ENCODE measurements around the gene DAB1.

Gene DAB1

GRCh38 chr1:57341721-57342120 lies 82.1 kb downstream of the DAB1 start:
- H3K4me2 ChIP-seq (ENCODE audit: low read length): no peak overlapping the region
- H3K4me3 ChIP-seq (ENCODE audit: low read depth, low read length): no peak overlapping the region
- H3K9me3 ChIP-seq (ENCODE audit: control insufficient read depth, low read length): no peaks in the 10 kb centered on the region
- no peaks in the 10 kb centered on the region for H3K27me3 ChIP-seq (ENCODE audit: control insufficient read depth, insufficient read depth, low read length)
- H3K9ac ChIP-seq: no peak overlapping the region
- no peak overlapping the region for H3K27ac ChIP-seq
- no peak for TF ChIP-seq CTCF (IDR thresholded peaks at IDR 0.05)
- no peak overlapping the region for H2AFZ ChIP-seq
- no peaks in the 10 kb centered on the region for H3K4me1 ChIP-seq
- no peaks in the 10 kb centered on the region for H3K36me3 ChIP-seq (ENCODE audit: control insufficient read depth, insufficient read depth, low read length)
- H3K79me2 ChIP-seq: no peaks in the 10 kb centered on the region

- no peak for TF ChIP-seq CTCF (IDR thresholded peaks at IDR 0.05)
- no peaks in the 10 kb centered on the region for H3K27me3 ChIP-seq (ENCODE audit: control insufficient read depth, insufficient read depth, low read length)
- H3K79me2 ChIP-seq: no peaks in the 10 kb centered on the region
- H3K4me1 ChIP-seq: no peaks in the 10 kb centered on the region
- no peak overlapping the region for H2AFZ ChIP-seq
- H3K9ac ChIP-seq: no peak overlapping the region
- no peaks in the 10 kb centered on the region for H3K36me3 ChIP-seq (ENCODE audit: control insufficient read depth, insufficient read depth, low read length)
- no peak overlapping the region for H3K4me2 ChIP-seq (ENCODE audit: low read length)
- H3K27ac ChIP-seq: no peak overlapping the region
- H3K4me3 ChIP-seq (ENCODE audit: low read depth, low read length): no peak overlapping the region
- H3K9me3 ChIP-seq (ENCODE audit: control insufficient read depth, low read length): no peaks in the 10 kb centered on the region
Measured at GRCh38 chr1:57340334-57341070, 83.4 kb downstream of the DAB1 start.

GRCh38 chr1:57337623-57338022 lies 86.2 kb downstream of the DAB1 start:
- H3K4me1 ChIP-seq: no peaks in the 10 kb centered on the region
- TF ChIP-seq CTCF (IDR thresholded peaks at IDR 0.05): no peak
- H3K27me3 ChIP-seq (ENCODE audit: control insufficient read depth, insufficient read depth, low read length): no peaks in the 10 kb centered on the region
- H3K4me2 ChIP-seq (ENCODE audit: low read length): no peak overlapping the region
- H3K27ac ChIP-seq: no peak overlapping the region
- no peak overlapping the region for H3K4me3 ChIP-seq (ENCODE audit: low read depth, low read length)
- no peaks in the 10 kb centered on the region for H3K9me3 ChIP-seq (ENCODE audit: control insufficient read depth, low read length)
- H3K36me3 ChIP-seq (ENCODE audit: control insufficient read depth, insufficient read depth, low read length): no peaks in the 10 kb centered on the region
- no peak overlapping the region for H2AFZ ChIP-seq
- H3K79me2 ChIP-seq: no peaks in the 10 kb centered on the region
- no peak overlapping the region for H3K9ac ChIP-seq

GRCh38 chr1:57336793-57337192 lies 87.1 kb downstream of the DAB1 start:
- H3K4me2 ChIP-seq (ENCODE audit: low read length): no peak overlapping the region
- no peak overlapping the region for H3K9ac ChIP-seq
- H2AFZ ChIP-seq: no peak overlapping the region

More at GRCh38 chr1:57336793-57337192, 87.1 kb downstream of the DAB1 start:
- no peaks in the 10 kb centered on the region for H3K27me3 ChIP-seq (ENCODE audit: control insufficient read depth, insufficient read depth, low read length)
- H3K36me3 ChIP-seq (ENCODE audit: control insufficient read depth, insufficient read depth, low read length): no peaks in the 10 kb centered on the region
- no peak overlapping the region for H3K4me3 ChIP-seq (ENCODE audit: low read depth, low read length)
- H3K79me2 ChIP-seq: no peaks in the 10 kb centered on the region
- H3K9me3 ChIP-seq (ENCODE audit: control insufficient read depth, low read length): no peaks in the 10 kb centered on the region
- no peaks in the 10 kb centered on the region for H3K4me1 ChIP-seq
- no peak overlapping the region for H3K27ac ChIP-seq
- no peak for TF ChIP-seq CTCF (IDR thresholded peaks at IDR 0.05)
